GM19023 (cell line): ENCODE data around the gene DEFB124.
"Not testable (repeated sequence)": the region's sequence is repeated elsewhere in the genome, so short reads cannot be mapped to it uniquely, and the experiment has no call there.

Experiments used
- ATAC-seq: cut with Tn5 transposase; IDR thresholded peaks from one replicate; pipeline ENCODE4 v1.9.1; 2021; ENCODE audit warnings: mild to moderate bottlenecking, moderate library complexity; ENCODE audit not compliant: unreplicated experiment

The DEFB124 gene

GRCh38 chr20:31474758-31475427 lies at the start of gene DEFB124, which contains the start of gene REM1:
Gene DEFB124 (minus strand): TSS chr20:31475127. CDS start chr20:31473013, 2,114 bp downstream.
Gene REM1 (plus strand): TSS chr20:31475288. CDS start chr20:31476446, 1,158 bp downstream.
- no peak for ATAC-seq

DNA sequence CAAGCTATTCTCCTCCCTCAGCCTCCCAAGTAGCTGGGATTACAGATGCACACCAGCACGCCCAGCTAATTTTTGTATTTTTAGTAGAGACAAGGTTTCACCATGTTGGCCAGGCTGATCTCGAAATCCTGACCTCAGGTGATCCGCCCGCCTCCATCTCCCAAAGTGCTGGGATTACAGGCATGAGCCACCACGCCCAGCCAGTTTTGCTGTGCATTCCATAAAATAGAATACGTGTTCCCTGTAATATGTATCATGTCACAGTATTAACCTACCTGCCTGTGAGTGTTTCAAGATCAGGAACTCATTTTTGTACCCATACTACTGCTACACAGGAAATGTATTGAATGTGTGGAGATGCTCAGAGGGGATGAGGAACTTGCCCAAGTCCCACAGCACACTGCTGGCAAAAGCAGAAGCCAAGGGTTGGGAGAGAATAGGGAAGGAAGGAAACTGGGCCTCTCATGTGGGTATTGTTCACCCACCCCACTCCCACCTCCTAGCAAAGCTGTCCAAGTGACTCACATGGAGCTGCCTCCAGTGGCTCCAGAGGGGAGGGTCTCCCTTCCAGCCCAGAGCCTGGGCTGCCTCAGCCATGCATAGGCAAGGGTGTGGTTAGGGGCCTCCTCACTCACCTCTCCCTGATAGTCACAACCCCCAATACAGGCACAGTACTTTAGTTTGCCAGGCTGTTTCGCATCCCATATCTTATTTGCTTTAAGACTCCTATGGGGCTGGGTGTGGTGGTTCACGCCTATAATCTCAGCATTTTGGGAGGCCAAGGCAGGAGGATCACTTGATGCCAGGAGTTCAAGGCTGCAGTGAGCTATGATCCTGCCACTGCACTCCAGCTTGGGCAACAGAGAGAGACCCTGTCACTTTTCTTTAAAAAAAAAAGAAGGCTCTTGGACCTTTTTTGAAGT lies 48.7 kb upstream of the DEFB124 start:
- ATAC-seq: no peak

GRCh38 chr20:31522731-31523130 lies 47.8 kb upstream of the DEFB124 start:
- ATAC-seq: no peak

- ATAC-seq: not testable (repeated sequence)
Measured at GRCh38 chr20:31521267-31521666, 46.3 kb upstream of the DEFB124 start.

DNA sequence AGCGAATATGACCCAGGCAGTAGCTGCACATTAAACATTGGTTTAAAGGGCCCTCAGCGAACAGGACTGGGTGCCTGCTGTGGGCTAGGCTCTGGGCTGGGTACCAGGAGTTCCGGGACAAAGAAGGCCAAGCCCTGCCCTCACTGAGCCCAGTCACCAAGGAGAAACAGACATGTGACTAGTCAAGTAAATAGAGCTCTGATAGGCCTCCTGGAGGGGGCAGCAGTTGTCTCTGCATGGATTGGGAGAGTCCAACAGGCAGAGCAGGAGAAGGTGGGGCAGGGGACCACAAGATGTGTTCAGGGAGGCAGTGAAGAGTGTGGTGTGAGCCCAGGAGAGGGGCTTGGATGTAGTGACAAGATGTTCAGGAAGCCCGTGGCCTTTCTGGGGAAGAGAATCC lies 42.4 kb upstream of the DEFB124 start:
- no peak for ATAC-seq

- no peak for ATAC-seq
Measured at GRCh38 chr20:31516651-31517050, 41.7 kb upstream of the DEFB124 start.

DNA sequence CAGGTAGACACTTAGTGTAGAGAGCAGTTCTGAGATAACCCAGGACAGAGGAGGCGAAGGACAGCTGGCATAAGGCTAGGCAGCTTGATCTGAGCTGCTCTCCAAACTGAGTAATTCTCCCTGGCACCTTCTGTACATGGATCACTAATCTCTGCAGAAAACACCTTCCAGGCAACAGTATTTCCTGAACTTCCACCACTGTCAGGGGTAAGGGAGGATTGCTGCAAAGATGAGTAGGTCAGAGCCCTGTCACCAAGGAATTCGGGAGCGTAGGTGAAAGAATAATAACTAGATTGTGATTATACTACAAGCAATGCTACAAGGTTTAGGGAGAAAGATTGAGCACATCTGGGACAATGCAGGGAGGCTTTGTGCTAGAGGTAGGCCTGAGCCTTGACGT lies 41.2 kb upstream of the DEFB124 start:
- no peak for ATAC-seq

DNA sequence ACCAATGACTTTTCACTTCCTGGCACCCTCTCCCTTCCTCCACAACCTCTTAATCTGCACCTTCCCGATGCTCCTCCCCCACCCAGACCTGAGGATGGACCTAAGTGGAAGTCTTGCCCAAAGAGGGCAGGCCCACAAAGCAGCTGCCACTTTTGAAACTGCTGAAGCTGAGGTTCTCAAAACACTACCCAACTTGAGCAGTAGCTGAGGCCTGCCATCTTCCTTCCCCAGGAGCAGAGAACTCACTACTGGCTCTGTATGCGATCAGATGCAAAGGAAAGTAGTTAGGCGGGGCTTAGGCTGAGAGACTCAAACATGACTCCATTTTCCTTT lies 40.8 kb upstream of the DEFB124 start:
- ATAC-seq: no peak

- no peak for ATAC-seq
Measured at GRCh38 chr20:31515072-31515774, 40.3 kb upstream of the DEFB124 start.

- peak; percentile 83 for ATAC-seq
Measured at GRCh38 chr20:31514154-31515071, 39.5 kb upstream of the DEFB124 start, which contains the start of gene HM13. Gene HM13 (plus strand): TSS chr20:31514442. CDS start chr20:31514552, 110 bp downstream.

DNA sequence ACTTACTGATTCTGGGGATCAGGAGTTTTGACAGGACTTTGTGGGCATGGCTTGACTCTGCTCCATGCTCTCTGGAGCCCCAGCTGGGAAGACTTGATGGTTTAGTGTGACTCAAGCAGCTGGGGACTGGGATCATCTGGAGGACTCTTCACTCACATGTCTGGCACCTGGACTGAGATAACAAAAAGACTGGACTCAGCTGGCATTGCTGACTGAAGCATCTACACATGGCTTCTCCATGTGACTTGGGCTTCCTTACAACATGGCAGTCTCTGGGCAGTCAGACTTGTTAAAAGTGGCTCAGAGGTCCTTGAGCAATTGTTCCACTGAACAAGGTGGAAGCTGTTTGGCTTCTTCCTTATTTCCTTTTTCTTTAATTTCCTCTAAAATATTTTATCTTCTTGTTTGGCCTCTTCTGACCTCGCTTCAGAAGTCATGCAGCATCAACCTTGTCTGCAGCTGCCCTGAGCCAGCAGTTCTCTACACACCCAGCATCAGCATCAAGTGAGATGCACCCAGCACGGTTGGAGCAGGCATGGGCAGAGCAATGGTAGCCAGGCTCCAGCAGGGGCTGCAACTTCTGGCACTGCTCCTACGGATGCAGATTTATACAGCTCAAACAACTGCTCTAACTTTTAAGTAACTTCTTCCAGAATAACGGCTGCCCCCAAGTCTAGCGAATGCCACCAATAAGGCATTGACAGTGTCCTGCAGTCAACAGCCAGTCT lies 33.8 kb upstream of the DEFB124 start:
- ATAC-seq: no peak

- ATAC-seq: no peak
Measured at GRCh38 chr20:31505903-31506302, 31.0 kb upstream of the DEFB124 start.

DNA sequence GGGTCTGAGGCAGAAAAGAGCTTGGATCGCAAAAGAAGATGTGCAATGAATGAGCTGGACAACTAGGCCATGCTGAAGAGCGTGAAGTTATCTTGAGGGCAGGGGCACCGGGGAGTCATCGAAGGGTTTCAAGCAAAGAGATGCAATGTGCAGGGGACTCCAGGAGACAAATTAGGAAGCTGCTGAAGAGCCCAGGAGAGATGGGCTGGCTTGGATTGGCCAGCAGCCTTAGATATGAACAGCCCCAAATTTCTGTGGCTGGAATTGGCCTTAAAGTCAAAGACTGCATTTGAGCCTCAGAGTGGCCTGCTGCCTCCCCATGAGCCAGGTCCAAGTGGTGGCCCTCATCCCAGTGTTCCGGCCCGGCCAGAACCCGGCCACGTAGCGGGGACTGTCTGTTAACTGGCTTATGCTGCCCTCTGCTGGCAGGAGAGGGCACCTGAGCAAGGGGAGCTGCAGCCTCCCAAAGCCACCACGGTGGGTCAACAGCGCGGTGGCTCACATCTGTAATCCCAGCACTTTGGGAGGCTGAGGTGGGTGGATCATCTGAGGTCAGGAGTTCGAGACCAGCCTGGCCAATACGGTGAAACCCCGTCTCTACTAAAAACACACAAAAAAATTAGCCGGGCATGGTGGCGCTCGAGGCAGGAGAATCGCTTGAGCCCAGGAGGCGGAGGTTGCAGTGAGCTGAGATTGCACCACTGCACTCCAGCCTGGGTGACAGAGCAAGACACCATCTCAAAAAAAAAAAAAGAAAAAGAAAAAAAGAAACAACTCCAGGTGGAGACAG lies 28.2 kb upstream of the DEFB124 start:
- peak; percentile 97 for ATAC-seq

DNA sequence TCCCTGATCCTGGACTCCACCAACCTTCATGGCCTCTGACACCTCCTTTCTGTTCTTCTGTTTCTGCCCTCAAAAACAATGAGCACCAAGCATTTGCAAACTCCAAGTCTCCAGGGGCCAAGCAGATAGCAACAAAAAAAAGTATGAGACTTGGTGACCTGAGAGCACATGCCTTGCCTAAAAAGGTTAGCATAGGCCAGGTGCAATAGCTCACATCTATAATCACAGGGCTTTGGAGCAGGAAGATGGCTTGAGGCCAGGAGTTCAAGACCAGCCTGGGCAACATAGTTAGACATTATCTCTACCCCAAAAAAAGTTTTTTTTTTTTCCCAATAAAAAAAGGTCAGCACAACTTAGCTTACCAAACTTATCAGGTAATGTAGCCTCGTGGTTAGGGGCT lies 25.6 kb upstream of the DEFB124 start:
- ATAC-seq: no peak

DNA sequence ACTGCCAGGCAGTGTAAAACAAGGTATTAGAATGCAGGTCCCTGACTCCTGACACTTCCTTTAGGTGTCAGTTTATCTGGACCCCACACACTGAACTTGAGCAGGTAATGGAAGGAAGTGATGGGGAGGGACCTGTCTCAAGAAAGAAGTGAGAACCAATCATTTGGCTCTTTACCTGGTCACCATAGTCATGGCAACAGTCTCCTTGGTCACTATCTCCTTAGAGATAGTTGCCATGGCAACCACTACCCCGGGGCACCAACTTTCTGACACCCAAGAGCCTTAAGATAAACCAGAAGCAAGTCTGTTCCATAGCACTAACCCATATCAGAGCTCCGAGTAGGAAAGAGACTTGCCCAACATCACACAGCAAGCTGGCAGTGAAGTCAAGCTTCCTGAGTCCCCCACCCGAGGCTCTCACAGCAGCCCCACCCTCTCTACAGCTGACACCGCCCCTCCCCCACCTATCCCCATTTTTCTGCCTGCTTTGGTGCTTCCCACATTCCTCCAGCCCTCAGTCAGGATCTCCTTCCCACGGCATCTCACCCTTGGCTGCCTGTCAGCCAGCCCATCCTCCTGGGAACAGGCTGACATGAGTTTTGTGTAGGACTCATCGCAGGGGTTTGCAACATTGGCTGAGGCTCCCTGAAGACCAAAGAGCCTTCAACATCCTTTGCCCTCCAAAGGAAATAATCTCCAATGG lies 23.1 kb upstream of the DEFB124 start:
- ATAC-seq: no peak

DNA sequence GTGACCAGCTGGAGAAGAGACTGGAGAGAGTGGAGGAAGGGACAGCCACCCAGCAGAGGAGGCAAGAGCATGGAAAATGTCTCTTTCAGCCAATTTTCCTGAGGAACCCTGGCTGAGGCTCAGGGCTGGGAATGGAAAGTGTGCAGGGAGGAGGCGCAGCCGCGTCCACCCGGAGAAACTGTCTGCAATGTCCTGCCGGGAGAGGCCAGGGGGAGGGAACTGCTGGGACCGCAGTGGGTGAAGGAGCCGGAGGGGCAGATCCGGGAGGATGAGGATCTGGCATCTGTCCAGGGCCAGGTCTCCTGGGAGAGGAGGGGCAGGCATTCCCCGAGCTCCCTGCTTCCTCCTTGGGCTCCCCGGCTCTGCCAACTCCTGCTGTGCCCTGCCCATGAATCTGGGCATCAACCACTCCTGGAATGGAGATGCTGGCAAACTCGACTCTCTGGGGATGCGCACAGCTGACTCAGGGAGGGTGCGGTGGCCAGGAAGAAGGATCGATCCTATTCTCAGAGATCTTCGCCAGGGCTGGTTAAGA lies 21.9 kb upstream of the DEFB124 start:
- ATAC-seq: no peak

- ATAC-seq: no peak
Measured at GRCh38 chr20:31494131-31494530, 19.2 kb upstream of the DEFB124 start.

GRCh38 chr20:31490752-31491151 lies 15.8 kb upstream of the DEFB124 start:
- no peak for ATAC-seq
